GM12872 (cell line): Measurements from ENCODE around the gene LMAN1.

Experiments
- TF ChIP-seq, protein P1 (sequence below): IDR thresholded peaks from 3 replicates; pipeline ENCODE4 v1.5.1; 2011; ENCODE audit warnings: low read depth, mild to moderate bottlenecking, low read length, moderate library complexity; ENCODE audit not compliant: insufficient read depth

LMAN1 gene

GRCh38 chr18:59358712-59359575, at the start of gene LMAN1:
TSS of gene LMAN1 (minus strand) at chr18:59359265. CDS start at chr18:59359244, 21 bp downstream.
- TF ChIP-seq, protein P1, sequence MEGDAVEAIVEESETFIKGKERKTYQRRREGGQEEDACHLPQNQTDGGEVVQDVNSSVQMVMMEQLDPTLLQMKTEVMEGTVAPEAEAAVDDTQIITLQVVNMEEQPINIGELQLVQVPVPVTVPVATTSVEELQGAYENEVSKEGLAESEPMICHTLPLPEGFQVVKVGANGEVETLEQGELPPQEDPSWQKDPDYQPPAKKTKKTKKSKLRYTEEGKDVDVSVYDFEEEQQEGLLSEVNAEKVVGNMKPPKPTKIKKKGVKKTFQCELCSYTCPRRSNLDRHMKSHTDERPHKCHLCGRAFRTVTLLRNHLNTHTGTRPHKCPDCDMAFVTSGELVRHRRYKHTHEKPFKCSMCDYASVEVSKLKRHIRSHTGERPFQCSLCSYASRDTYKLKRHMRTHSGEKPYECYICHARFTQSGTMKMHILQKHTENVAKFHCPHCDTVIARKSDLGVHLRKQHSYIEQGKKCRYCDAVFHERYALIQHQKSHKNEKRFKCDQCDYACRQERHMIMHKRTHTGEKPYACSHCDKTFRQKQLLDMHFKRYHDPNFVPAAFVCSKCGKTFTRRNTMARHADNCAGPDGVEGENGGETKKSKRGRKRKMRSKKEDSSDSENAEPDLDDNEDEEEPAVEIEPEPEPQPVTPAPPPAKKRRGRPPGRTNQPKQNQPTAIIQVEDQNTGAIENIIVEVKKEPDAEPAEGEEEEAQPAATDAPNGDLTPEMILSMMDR, result no peak

- TF ChIP-seq, protein P1, result peak; percentile 95
These were observed 43.5 kb upstream of the LMAN1 start for GRCh38 chr18:59402432-59403090.

DNA sequence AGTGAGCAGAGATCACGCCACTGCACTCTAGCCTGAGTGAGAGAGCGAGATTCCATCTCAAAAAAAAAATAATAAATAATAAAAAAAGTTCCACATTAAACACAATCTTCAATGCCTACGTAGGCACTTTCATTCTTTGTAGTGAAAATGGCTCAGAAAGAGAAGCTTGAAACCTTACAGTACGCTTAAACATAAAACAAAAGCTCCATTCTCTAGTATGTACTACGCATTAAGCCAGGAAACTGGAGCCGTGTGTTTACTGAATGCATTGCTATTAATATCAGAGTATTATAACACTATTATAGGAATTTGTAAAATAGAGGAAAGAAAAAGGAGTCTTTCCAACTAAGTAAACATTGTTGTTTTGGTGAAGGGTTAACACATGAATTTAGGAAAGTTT, 41.3 kb upstream of the LMAN1 start:
- TF ChIP-seq, protein P1, result no peak

- TF ChIP-seq, protein P1, result no peak
These were observed 36.4 kb upstream of the LMAN1 start for GRCh38 chr18:59395226-59396175.

GRCh38 chr18:59393381-59393780, 34.3 kb upstream of the LMAN1 start:
- TF ChIP-seq, protein P1, result no peak

GRCh38 chr18:59388817-59389216, 29.8 kb upstream of the LMAN1 start:
- TF ChIP-seq, protein P1, result no peak
